DND-41 (cell line): ENCODE results near the gene ATOH7.

Experiments used
- ATAC-seq: fragments of 200-7000 bp; cut with Tn5 transposase; 3 replicates; pipeline ENCODE4 v1.9.1; 2021; ENCODE audit warnings: low read depth; ENCODE audit not compliant: insufficient read depth
- DNase-seq: peaks from one replicate; pipeline ENCODE4 v3.0.0-alpha.2; 2020
- H2AFZ ChIP-seq: 2 replicates; pipeline ENCODE4 v1.6.0; 2012; ENCODE audit warnings: low read depth, low read length
- H3K27ac ChIP-seq: 2 replicates; pipeline ENCODE4 v1.5.1; 2012; ENCODE audit warnings: low read length, inconsistent platforms
- H3K27me3 ChIP-seq: fragments of 200-600 bp; sonication (generic); 2 replicates; pipeline ENCODE4 v1.6.0; 2012; ENCODE audit warnings: low read length, mild to moderate bottlenecking, inconsistent platforms; ENCODE audit not compliant: insufficient read depth, poor library complexity
- H3K36me3 ChIP-seq: 2 replicates; pipeline ENCODE4 v1.5.1; 2012; ENCODE audit warnings: low read length, inconsistent platforms; ENCODE audit not compliant: insufficient read depth
- H3K4me1 ChIP-seq: 2 replicates; pipeline ENCODE4 v1.5.1; 2012; ENCODE audit warnings: mild to moderate bottlenecking, low read length; ENCODE audit not compliant: insufficient read depth
- H3K4me2 ChIP-seq: 2 replicates; pipeline ENCODE4 v1.6.0; 2012; ENCODE audit warnings: mild to moderate bottlenecking, moderate library complexity, low read length, inconsistent platforms; ENCODE audit not compliant: insufficient read depth
- H3K4me3 ChIP-seq, 2 experiments: fragments of 200-600 bp in 1 of 2; shearing (Covaris generic) in 1 of 2; 2 replicates each; pipeline ENCODE4 v1.5.1; 2012 to 2016; ENCODE audit warnings: inconsistent platforms in 2 of 2, low read length in 2 of 2, mild to moderate bottlenecking in 2 of 2, low read depth in 1 of 2, moderate library complexity in 1 of 2
- H3K79me2 ChIP-seq: 2 replicates; pipeline ENCODE4 v1.6.0; 2012; ENCODE audit warnings: low read length, inconsistent platforms; ENCODE audit not compliant: insufficient read depth
- H3K9ac ChIP-seq: 2 replicates; pipeline ENCODE4 v1.6.0; 2012; ENCODE audit warnings: low read depth, mild to moderate bottlenecking, inconsistent platforms, low read length, moderate library complexity
- H3K9me3 ChIP-seq: 2 replicates; pipeline ENCODE4 v1.5.1; 2012; ENCODE audit warnings: low read length, moderate library complexity, mild to moderate bottlenecking, inconsistent platforms; ENCODE audit not compliant: insufficient read depth, severe bottlenecking
- H4K20me1 ChIP-seq: 2 replicates; pipeline ENCODE4 v1.6.0; 2012; ENCODE audit warnings: low read length; ENCODE audit not compliant: insufficient read depth
- EZH2 ChIP-seq: IDR thresholded peaks from 3 replicates; pipeline ENCODE4 v1.6.1; 2012; ENCODE audit warnings: borderline replicate concordance, low read depth, mild to moderate bottlenecking, moderate library complexity, low read length, inconsistent platforms; ENCODE audit not compliant: severe bottlenecking
- TF ChIP-seq, protein P1 (sequence below): IDR thresholded peaks from 2 replicates; pipeline ENCODE4 v1.5.1; 2012; ENCODE audit warnings: borderline replicate concordance, low read length, moderate library complexity, mild to moderate bottlenecking; ENCODE audit not compliant: poor library complexity, severe bottlenecking; ENCODE audit errors: extremely low read depth

The ATOH7 gene

GRCh38 chr10:68253346-68253745 is 21.4 kb upstream of the ATOH7 start:
- H3K4me3 ChIP-seq = no peak overlapping the region
- H3K4me1 ChIP-seq = no peaks in the 10 kb centered on the region
- H3K4me2 ChIP-seq = no peak overlapping the region
- H3K9ac ChIP-seq = no peak overlapping the region
- TF ChIP-seq, protein P1, sequence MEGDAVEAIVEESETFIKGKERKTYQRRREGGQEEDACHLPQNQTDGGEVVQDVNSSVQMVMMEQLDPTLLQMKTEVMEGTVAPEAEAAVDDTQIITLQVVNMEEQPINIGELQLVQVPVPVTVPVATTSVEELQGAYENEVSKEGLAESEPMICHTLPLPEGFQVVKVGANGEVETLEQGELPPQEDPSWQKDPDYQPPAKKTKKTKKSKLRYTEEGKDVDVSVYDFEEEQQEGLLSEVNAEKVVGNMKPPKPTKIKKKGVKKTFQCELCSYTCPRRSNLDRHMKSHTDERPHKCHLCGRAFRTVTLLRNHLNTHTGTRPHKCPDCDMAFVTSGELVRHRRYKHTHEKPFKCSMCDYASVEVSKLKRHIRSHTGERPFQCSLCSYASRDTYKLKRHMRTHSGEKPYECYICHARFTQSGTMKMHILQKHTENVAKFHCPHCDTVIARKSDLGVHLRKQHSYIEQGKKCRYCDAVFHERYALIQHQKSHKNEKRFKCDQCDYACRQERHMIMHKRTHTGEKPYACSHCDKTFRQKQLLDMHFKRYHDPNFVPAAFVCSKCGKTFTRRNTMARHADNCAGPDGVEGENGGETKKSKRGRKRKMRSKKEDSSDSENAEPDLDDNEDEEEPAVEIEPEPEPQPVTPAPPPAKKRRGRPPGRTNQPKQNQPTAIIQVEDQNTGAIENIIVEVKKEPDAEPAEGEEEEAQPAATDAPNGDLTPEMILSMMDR = no peak
- no peak overlapping the region for H2AFZ ChIP-seq
- H3K27ac ChIP-seq = no peak overlapping the region
- no peaks in the 10 kb centered on the region for H3K9me3 ChIP-seq
- ATAC-seq = no peak
- DNase-seq = no peak
- no peaks in the 10 kb centered on the region for H3K79me2 ChIP-seq
- peaks cover 6% of the 10 kb centered on the region for H3K27me3 ChIP-seq
- H4K20me1 ChIP-seq = no peaks in the 10 kb centered on the region
- H3K36me3 ChIP-seq = no peaks in the 10 kb centered on the region

GRCh38 chr10:68251625-68252495 is 19.9 kb upstream of the ATOH7 start:
- ATAC-seq (no peak), DNase-seq (no peak)
- H3K27me3 ChIP-seq = peaks cover 10% of the 10 kb centered on the region
- no peak overlapping the region for H2AFZ ChIP-seq
- no peak overlapping the region for H3K9ac ChIP-seq
- H3K4me1 ChIP-seq = no peaks in the 10 kb centered on the region
- no peaks in the 10 kb centered on the region for H3K79me2 ChIP-seq
- no peak overlapping the region for H3K4me3 ChIP-seq
- H3K36me3 ChIP-seq = no peaks in the 10 kb centered on the region
- H3K9me3 ChIP-seq = no peaks in the 10 kb centered on the region
- no peaks in the 10 kb centered on the region for H4K20me1 ChIP-seq
- H3K27ac ChIP-seq = no peak overlapping the region
- TF ChIP-seq, protein P1 = no peak
- no peak for TF ChIP-seq EZH2
- no peak overlapping the region for H3K4me2 ChIP-seq

DNA sequence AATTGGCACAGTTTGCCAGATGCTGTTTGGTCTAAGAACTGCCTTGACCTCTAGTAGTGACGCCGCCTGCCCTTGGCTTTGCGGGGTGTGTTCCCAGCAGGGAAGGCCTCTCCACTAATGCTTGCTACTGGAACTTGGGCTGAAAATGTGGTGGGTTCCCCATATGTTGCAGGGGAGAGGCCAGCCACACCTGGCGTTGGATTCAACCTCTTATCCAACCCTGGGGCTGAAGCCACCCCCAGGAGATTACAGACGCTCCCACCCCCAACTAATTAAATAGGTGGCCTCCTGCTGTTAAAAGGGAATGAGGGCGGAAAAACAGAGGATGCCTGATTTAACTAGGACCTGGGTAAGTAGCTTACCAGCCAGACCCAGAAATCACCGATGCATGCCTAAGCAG is 19.2 kb upstream of the ATOH7 start:
- Histone ChIP-seq H3K9me3 (no peaks in the 10 kb centered on the region), H3K79me2 (no peaks in the 10 kb centered on the region), H3K36me3 (no peaks in the 10 kb centered on the region), H3K4me2 (no peak overlapping the region), H2AFZ (no peak overlapping the region), H3K27me3 (peaks cover 6% of the 10 kb centered on the region), H3K4me1 (no peaks in the 10 kb centered on the region), H3K4me3 (no peak overlapping the region), H3K9ac (no peak overlapping the region), H3K27ac (no peak overlapping the region), H4K20me1 (no peaks in the 10 kb centered on the region)
- no peak for DNase-seq
- no peak for ATAC-seq
- TF ChIP-seq, protein P1 = no peak
- TF ChIP-seq EZH2 = no peak
